HG03135 (cell line): ENCODE measurements around the gene BANF2.
"Not testable (repeated sequence)": the region's sequence is repeated elsewhere in the genome, so short reads cannot be mapped to it uniquely, and the experiment has no call there.

Source experiments
- ATAC-seq: cut with Tn5 transposase; IDR thresholded peaks from one replicate; pipeline ENCODE4 v1.9.1; 2021; ENCODE audit warnings: mild to moderate bottlenecking, moderate library complexity; ENCODE audit not compliant: unreplicated experiment

Gene BANF2

DNA sequence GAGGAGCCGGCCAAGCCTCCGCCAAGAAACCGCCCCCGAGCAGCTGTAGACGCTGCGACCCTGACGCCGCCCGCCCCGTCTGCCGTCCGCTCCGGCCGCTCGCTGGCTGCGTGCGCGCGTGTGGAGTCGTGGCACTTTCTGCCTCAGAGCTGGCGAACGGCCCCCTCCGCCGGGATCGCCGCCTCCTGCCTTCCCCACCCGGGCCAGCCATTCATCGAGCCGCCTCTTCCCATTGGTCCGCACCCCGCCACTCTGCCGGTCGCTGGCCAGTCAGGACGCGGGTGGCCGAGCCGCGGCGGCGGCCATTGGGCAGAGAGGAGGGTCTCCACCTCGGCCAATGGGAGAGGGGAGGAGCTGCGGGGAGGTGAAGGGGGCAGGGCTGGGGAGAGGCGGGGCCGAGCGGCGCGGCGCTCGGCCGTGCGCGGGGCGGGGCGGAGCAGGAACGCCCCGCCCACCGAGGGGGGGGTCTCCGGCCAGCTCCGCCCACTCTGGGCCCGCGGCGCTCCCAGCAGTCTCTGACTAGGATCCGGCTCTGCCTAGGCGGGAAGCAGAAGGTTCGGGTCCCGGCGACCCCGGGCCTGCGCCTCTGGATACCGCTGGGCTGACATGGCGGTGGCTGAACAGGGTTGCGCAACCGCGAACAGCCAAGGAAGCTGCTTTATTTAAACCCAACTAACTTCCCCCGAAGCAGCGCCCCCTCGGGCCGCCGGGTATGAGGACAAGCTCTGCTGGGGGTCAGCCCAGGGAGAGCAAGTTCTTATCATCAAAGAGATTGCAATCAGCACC, 17.5 kb upstream of the BANF2 start, which contains the start of gene RRBP1:
TSS of gene RRBP1 (minus strand) at position 140 of the 786 bp plus-strand sequence. CDS start 21,735 bp downstream, outside the sequence.
- peak; percentile 88 for ATAC-seq

- no peak for ATAC-seq
Observed at GRCh38 chr20:17682889-17683198, 16.9 kb upstream of the BANF2 start.

GRCh38 chr20:17683218-17684076, 16.3 kb upstream of the BANF2 start:
- no peak for ATAC-seq

DNA sequence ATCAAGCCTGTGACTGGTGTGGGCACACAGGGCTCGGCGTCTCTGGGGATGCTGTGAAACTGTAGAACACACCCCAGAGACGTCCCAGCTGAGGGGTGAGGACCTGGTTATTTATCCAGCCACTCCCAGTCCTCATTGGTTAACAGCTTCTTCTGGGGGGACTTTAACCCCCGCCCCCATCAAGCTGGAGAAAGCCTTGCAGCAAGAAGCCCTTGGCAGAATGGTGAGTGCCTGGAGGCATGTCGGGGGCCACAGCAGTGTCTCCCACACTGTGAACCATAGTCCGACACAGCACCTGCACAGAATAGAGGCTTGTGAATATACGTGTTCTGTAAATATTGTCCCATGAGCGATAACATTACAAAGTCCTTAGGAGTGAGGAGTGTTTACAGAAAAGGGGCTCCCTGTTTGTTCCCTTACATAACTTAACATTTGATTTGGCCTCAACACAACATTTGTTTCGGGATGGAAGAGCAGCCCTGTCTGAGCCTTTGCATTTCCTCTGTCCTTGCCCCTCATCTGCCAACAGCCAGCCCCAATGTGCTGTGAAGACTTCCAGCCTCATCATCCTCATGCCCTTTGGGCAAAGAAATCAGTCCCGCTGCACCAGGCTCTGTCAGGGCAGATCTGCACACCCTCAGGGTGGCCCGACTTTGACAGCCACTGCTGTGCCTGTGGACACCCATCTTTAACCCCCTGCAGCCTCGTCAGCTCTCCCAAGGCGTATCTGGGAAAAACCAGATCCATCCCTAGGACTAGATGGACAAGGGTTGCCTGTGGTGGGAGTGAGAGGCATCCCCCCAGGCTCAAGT, 15.5 kb upstream of the BANF2 start:
- no peak for ATAC-seq

- ATAC-seq: no peak
Observed at GRCh38 chr20:17685168-17685567, 14.6 kb upstream of the BANF2 start.

- no peak for ATAC-seq
Observed at GRCh38 chr20:17687800-17688199, 12.0 kb upstream of the BANF2 start.

DNA sequence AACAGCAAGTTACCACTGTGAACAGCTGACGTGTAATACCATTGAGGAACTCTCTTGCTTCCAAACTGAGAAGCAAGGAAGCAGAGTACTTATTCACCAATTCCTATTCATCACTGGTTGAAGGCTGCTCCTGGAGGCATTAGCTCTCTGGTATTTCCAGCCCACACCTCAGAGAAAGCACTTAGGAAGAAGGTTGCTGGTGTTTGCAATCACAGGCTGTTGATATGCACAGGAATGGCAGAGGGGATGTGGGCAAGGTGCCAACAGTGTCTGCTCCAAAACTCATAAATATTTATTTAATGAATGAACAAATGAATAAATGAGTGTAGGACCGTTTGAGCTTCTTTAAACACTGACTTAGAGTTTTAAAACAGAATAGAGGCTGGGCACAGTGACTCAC, 10.8 kb upstream of the BANF2 start:
- no peak for ATAC-seq

DNA sequence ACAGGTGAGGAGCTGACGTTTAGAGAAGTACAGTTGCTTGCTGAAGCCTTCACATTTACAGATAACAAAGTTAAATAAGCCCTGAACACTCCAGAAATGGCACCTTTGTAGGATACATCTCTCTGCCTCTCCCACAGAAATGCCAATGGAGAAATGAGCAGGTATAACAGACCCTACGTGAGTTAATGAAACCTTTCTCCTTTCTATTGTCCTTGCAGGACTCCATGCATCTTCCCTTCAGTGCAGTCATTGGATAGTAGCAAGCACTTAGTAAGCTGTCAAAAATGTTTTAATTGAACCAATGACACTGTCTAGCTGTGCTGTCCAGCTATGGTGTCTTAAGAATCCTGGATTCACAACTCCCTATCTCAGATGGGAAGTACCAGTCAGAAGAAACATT, 9.6 kb upstream of the BANF2 start:
- ATAC-seq: no peak

DNA sequence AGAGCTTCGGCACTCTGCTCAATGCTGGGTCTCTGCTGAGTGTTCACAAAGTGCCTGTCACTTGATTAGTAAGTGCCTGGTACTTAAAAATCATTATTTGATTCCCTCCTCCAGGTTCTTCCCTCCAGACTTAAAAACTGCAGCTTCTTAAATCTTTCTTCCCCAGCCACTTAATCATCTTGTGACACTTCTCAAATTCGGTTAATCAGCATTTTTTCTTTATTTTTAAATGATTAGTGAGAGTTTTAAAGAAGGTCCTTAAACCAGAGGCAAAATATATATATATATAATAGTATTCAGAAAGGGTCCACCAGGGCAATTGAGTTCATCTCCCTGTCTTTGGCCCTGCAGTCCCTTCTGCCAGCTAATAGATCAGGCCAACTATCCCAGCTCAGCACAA, 8.0 kb upstream of the BANF2 start:
- no peak for ATAC-seq

DNA sequence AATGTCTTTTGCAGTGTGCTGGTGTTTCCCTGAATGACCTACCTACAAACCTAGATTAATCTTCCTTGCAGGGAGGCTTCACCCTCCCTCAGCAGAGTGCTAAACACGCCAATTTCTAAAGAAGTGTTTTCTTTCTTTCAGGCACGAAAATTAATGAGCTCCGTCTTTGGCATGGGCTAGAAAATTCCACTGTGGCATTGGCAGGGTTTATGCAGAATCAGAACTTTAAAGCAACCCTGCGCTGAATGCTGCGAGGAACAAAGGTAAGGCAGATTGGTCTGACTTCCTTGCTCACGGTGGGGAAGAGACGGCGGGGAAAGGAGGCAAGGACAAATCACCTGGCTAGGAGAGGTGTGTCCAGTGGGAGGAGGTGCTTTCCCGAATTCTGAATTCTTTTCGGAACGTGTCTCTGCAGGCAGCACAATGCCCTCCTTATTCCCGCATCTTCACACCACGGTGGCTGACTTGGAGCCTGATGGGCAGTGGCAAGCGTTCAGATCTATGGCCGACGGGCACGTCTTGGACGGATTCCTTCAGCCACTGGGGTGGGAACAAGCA, 6.2 kb upstream of the BANF2 start:
- ATAC-seq: no peak

- ATAC-seq: no peak
Observed at GRCh38 chr20:17694767-17695166, 5.0 kb upstream of the BANF2 start.

DNA sequence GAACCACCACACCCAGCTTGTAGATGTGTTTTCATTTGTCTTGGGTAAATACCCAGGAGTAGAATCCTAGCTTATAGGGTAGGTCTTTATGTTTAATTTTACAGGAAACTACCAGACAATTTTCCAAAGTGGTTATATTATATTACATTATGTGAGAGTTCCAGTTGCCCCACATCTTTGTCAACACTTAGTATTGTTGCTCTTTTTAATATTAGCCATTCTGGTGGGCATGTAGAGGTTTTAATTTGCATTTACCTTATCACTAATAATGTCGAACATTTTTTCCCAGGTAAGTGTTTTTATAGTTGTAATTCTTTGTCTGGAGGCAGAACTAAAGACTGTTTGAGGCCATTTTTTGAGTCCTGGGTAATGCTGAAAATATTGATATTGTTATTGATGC, 3.5 kb upstream of the BANF2 start:
- ATAC-seq: no peak

- no peak for ATAC-seq
Observed at GRCh38 chr20:17697171-17697570, 2.6 kb upstream of the BANF2 start.

- no peak for ATAC-seq
Observed at GRCh38 chr20:17698384-17698783, 1.4 kb upstream of the BANF2 start.

GRCh38 chr20:17700637-17701036, 871 bp downstream of the BANF2 start:
- ATAC-seq: no peak

GRCh38 chr20:17701826-17702225, 2.1 kb downstream of the BANF2 start:
- no peak for ATAC-seq

- ATAC-seq: no peak
Observed at GRCh38 chr20:17704589-17705317, 5.0 kb downstream of the BANF2 start.

DNA sequence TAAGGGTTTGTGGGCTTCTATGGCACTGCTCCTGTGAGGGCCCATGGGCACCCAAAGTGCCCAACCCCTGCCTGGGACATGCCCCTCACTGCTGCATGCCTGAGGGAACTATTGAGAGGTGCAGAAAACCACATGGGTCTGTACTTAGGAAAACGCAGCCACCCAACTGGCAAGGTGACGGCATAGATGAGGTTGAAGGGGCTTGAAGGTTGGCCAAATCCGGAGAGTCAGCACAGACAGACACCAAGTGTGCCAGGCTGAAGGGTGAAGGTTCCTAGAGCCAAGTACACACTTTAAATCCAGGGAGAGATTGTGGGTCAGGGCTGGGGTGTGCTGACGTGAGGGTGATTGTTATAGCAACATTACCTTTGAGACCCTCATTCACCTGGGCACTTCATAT, 6.2 kb downstream of the BANF2 start:
- ATAC-seq: no peak

DNA sequence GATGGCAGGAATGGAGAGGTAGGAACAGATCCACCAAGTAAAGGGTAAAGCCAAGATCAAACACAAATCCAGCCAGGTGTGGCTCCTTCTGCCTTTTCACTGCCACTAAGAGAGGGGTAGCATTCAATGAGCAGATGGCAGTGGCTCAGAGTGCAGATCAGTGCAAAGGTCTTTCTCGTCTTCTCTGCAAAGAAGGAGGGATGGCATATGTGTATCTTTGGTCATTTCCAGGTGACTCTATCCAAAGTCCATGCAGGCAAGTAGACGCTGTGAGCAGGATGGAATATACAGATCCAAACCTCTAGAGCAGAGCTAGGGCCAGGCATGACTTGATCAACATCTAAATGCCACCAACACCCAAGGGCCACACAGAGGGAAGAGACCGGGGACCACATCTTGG, 6.9 kb downstream of the BANF2 start:
- ATAC-seq: no peak

DNA sequence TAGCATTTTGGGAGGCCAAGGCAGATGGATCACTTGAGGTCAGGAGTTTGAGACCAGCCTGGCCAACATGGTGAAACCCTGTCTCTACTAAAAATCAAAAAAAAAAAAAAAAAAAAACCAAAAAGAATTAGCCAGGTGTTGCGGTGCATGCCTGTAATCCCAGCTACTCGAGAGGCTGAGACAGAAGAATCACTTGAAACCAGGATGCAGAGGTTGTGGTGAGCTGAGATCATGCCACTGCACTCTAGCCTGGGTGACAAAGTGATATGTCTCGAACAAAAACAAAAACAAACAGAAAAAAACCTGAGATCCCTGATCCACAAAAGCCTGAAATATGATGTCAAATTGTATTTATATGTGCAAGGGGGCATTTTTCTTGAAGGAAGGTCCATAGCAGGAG, 8.2 kb downstream of the BANF2 start:
- not testable (repeated sequence) for ATAC-seq
